Bronchial epithelial cell (primary cell): ENCODE measurements around the gene CDK8. TPM values are rescaled to one million over a fixed set of nuclear protein-coding genes. Genes with fewer than 3 reads are reported as not detected.

Experiments used
- DNase-seq: peaks from one replicate; pipeline ENCODE4 v3.0.0-alpha.2; 2010; ENCODE audit warnings: low read depth
- FAIRE-seq: peaks from 2 replicates; lab custom pipeline; 2011; peaks lifted over from hg19 to GRCh38; lab: Jason Lieb, UNC
- H3K27me3 ChIP-seq: 2 replicates; pipeline ENCODE4 v1.5.1; 2011; ENCODE audit warnings: low read length; ENCODE audit not compliant: control insufficient read depth, insufficient read depth
- H3K36me3 ChIP-seq: 2 replicates; pipeline ENCODE4 v1.5.1; 2011; ENCODE audit warnings: low read length; ENCODE audit not compliant: control insufficient read depth, insufficient read depth
- H3K4me3 ChIP-seq: 2 replicates; pipeline ENCODE4 v1.5.1; 2011; ENCODE audit warnings: mild to moderate bottlenecking, low read depth, low read length, control low read depth
- total RNA-seq: library from RNA; depleted of rRNA; stranded (reverse); fragments of >200 nt; gene quantifications from 2 replicates; pipeline ENCODE4 v1.2.1, GENCODE V29; 2014
- TF ChIP-seq, protein P1 (sequence below): IDR thresholded peaks from 2 replicates; pipeline ENCODE4 v1.5.1; 2011; ENCODE audit warnings: mild to moderate bottlenecking, moderate library complexity, low read length, control low read depth, inconsistent platforms; ENCODE audit not compliant: insufficient read depth, severe bottlenecking

Gene CDK8
- total RNA-seq, 1 donor from 2014 or later, result 19.0 TPM

DNA sequence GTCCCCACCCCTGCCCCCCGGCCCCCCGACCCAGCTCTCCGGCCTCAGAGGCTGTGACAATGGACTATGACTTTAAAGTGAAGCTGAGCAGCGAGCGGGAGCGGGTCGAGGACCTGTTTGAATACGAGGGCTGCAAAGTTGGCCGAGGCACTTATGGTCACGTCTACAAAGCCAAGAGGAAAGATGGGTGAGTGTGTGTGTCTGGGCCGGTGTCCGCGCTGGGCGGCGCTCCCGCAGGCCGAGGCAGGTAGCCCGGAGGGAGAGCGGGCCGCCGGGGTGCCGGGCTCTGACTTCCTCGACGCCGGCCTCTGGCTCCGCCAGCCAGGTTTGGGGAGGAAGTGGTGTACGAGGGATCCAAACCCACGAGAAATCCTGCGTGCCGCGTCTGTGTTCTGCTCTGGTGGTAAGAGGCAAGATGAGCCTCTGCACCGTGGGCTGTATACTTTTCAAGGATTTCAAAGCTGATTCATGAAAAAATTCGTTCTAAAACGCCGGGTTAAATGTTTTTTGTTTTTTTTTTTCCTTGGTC lies 718 bp downstream of the CDK8 start:
- no peaks in the 10 kb centered on the region for H3K36me3 ChIP-seq
- H3K4me3 ChIP-seq, result peak overlapping the region; percentile 81
- H3K27me3 ChIP-seq, result no peaks in the 10 kb centered on the region
- DNase-seq (peak; percentile 54), FAIRE-seq (no peak)
- TF ChIP-seq, protein P1, sequence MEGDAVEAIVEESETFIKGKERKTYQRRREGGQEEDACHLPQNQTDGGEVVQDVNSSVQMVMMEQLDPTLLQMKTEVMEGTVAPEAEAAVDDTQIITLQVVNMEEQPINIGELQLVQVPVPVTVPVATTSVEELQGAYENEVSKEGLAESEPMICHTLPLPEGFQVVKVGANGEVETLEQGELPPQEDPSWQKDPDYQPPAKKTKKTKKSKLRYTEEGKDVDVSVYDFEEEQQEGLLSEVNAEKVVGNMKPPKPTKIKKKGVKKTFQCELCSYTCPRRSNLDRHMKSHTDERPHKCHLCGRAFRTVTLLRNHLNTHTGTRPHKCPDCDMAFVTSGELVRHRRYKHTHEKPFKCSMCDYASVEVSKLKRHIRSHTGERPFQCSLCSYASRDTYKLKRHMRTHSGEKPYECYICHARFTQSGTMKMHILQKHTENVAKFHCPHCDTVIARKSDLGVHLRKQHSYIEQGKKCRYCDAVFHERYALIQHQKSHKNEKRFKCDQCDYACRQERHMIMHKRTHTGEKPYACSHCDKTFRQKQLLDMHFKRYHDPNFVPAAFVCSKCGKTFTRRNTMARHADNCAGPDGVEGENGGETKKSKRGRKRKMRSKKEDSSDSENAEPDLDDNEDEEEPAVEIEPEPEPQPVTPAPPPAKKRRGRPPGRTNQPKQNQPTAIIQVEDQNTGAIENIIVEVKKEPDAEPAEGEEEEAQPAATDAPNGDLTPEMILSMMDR, result peak; percentile 5

DNA sequence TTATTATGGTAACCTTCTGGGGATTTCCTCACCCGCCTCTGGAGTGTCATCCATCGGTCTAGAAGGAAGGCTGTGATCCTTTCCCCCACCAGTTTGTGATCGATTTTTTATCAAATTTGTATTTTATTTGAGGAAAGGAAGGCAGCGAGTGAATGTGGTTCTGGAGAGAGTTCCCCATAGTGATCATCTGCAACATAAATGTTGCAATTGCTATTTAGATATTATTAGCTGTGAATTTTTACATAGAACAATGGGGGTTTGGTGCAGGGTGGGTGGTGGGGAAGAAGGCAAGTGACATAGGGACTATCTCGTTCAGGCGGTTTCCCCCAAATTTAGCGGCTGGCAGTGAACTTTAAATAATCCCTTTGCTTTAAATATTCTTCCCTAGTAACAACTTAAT lies 1.2 kb downstream of the CDK8 start:
- Histone ChIP-seq H3K27me3 (no peaks in the 10 kb centered on the region), H3K4me3 (peak overlapping the region; percentile 81), H3K36me3 (no peaks in the 10 kb centered on the region)
- TF ChIP-seq, protein P1, result no peak
- no peak for DNase-seq
- FAIRE-seq, result no peak

DNA sequence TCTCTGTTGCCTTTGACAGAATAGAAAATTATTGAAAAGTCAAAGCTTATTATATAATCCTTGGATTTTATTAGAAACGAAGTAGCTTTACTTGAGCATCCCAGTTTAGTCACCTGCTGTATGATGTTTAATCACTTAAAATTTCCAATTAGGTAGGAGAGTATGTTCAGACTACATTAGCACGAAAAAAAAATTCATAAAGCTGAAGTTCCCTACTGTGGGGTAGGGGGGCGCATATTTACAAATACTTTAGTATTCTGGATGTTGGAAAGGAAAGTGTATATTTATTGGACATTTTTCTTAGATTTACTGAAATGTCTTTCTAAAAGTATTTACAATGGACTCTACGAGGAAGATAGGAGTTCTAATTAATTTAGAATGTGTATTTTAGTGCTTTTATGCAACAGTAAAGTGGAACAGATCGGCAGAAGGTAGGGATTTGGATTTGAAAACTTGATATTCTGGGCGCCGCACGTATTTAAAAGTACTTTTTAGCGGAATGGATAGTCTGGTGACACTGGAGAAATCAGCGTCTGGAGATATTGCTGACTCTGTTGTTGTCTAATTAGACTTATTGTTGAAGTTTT lies 1.9 kb downstream of the CDK8 start:
- peak overlapping the region; percentile 81 for H3K4me3 ChIP-seq
- TF ChIP-seq, protein P1, result no peak
- H3K36me3 ChIP-seq, result no peaks in the 10 kb centered on the region
- FAIRE-seq (no peak), DNase-seq (no peak)
- H3K27me3 ChIP-seq, result no peaks in the 10 kb centered on the region

DNA sequence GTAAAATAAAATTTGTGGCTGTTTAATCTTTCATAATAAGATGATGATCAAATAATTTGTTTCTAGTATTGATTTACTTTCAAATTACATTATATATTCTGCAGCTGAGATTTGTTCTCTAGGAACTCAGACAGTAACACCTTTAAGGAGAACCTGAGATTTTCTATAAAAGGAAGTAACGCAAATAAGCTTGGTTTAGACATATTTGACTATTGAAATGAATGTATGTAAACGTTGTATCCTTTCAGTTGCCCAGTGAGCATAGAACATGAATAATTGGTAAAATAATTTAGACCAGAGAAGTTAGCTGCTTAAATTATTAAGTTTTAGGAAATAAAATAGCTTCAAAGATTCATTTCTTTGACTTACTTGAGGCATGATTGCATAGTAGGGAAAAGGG lies 3.1 kb downstream of the CDK8 start:
- FAIRE-seq (no peak), DNase-seq (no peak)
- Histone ChIP-seq H3K27me3 (no peaks in the 10 kb centered on the region), H3K4me3 (no peak overlapping the region), H3K36me3 (no peaks in the 10 kb centered on the region)
- TF ChIP-seq, protein P1, result no peak

DNA sequence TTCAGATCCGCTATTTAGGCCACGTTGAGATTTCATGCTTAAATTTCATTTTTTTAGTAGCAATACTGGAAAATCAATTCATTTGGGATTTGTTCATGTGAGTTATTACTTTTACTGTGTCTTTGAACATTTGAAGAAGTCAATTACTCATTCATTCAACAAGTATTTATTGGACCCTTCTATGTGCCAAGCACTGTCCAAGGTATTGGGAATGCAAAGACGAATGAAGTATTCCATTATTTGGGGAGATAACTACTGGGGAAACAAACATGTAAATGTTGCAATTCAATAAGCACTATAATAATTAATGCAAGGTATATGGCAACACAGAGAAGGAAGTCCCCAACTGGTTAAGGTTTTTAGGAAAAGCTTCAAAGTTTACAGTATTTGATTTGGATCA lies 5.7 kb downstream of the CDK8 start:
- no peak overlapping the region for H3K4me3 ChIP-seq
- TF ChIP-seq, protein P1, result no peak
- no peak for FAIRE-seq

DNA sequence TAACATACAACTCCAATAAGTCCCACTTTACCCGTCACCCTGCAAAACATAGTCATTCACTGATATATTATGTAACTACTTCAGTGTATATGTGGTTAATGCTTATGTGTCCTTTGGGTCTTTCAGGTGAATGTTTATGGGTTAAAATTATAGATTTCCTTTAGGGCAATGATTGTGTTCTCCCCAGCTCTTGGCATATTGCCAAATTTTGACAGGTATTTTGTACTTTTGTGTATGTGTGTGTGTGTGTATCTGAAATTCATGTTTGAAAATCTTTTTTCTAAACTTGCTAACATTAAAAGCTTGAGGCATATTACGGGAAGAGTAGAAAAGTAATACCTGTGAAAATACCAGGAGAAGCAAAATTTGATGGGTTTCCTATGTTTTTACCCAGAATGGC lies 8.2 kb downstream of the CDK8 start:
- FAIRE-seq, result no peak
- TF ChIP-seq, protein P1, result no peak
- Histone ChIP-seq H3K27me3 (no peaks in the 10 kb centered on the region), H3K36me3 (no peaks in the 10 kb centered on the region), H3K4me3 (no peak overlapping the region)
- DNase-seq, result no peak

More for the DNA sequence above, 5.7 kb downstream of the CDK8 start:
- Histone ChIP-seq H3K27me3 (no peaks in the 10 kb centered on the region), H3K36me3 (no peaks in the 10 kb centered on the region)
- no peak for DNase-seq
